T-helper 22 cell (primary cell): Measurements from ENCODE around the gene XIRP2.

Experiments used
- DNase-seq: peaks from one replicate; pipeline ENCODE4 v3.0.0-alpha.2; 2020; ENCODE audit warnings: low read depth

Gene XIRP2

GRCh38 chr2:166888180-166888579, at the start of gene XIRP2:
TSS of gene XIRP2 (plus strand) at chr2:166888480. CDS start at chr2:166903483, 15,003 bp downstream.
- no peak for DNase-seq

- DNase-seq: no peak
Measured at GRCh38 chr2:166841152-166841551, 47.1 kb upstream of the XIRP2 start.

GRCh38 chr2:166841679-166842078, 46.6 kb upstream of the XIRP2 start:
- no peak for DNase-seq

DNA sequence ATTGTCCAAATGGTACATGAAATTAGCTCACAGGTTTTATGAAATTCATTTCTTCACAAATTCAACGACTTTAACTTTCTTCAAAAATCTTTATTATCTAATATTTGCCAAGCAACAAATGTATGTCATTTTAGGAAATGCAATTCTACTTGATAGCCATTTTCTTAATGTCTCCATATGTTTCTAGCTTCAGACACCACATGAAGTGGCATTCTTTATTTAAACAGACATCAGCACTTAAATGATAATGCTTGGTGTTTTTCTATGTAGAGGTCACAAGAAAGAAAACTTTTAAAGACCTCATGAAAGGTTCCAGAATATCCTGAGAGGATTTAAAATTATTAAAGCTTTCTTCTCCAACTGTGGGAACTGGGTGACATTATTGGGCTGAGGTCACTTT, 44.2 kb upstream of the XIRP2 start:
- no peak for DNase-seq

- no peak for DNase-seq
Measured at GRCh38 chr2:166862468-166863132, 25.7 kb upstream of the XIRP2 start.

GRCh38 chr2:166867874-166868514, 20.3 kb upstream of the XIRP2 start:
- no peak for DNase-seq

- DNase-seq: no peak
Measured at GRCh38 chr2:166870346-166870745, 17.9 kb upstream of the XIRP2 start.

- DNase-seq: no peak
Measured at GRCh38 chr2:166881177-166881576, 7.1 kb upstream of the XIRP2 start.

- DNase-seq: no peak
Measured at GRCh38 chr2:166882851-166883250, 5.4 kb upstream of the XIRP2 start.

GRCh38 chr2:166891727-166892126, 3.4 kb downstream of the XIRP2 start:
- DNase-seq: no peak

GRCh38 chr2:166892397-166892796, 4.1 kb downstream of the XIRP2 start:
- DNase-seq: no peak

DNA sequence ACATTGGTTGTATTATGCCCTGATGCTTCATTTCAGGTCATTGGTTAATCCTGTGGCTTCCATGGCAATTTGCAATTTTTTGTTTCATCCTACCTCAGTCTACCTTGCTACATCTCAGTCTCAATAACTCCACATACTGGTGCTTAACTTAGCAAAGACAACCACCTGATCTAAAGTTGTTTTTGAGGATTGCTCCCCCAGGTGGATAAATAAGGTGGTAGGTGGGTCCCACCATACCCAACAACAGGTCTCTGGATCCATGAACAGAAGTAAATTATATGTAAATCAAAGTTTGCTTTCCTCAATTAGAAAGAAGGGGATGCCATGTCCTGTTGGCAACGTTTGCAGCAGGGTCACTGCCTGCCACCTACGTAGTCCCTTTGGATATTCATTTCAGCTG, 7.0 kb downstream of the XIRP2 start:
- DNase-seq: no peak

- DNase-seq: no peak
Measured at GRCh38 chr2:166897666-166898065, 9.4 kb downstream of the XIRP2 start.

DNA sequence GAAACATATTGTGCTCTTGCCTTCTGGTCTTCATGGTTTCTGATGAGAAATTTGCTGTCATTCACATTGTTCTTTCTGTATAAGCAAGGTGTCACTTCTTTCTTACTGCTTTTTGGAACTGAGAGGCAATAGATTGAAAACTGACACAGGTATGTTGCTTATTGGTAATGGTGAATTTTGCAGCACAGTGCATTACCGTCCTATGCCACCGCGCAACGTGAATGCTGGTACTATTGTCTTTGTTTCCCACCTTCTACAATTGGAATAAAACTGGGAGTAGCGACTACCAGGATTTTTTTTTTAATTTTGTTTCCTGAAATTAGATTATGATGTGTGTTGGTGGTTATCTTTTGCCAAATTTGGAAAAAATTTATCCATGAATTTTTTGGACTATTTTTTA, 11.4 kb downstream of the XIRP2 start:
- no peak for DNase-seq

DNA sequence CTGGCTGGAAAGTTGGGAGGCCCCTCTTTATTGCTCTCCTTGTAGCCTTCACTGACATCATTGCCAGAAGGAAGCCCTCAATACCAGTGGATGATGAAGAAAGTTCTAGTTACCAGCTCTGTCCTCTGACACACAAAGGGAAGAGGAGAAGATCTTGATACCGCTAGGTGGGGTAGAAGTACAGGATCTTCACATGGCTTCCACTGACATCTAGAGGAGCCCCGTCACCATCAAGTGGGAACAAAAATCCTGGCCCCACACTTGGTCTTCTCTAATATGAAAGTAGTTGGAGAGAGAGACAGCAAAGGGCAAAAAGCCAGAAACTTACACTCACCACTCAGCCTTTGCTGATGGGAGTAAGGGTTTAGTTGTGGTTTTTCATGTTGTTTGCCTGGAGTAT, 12.4 kb downstream of the XIRP2 start:
- DNase-seq: no peak

GRCh38 chr2:166901336-166901735, 13.1 kb downstream of the XIRP2 start:
- no peak for DNase-seq

DNA sequence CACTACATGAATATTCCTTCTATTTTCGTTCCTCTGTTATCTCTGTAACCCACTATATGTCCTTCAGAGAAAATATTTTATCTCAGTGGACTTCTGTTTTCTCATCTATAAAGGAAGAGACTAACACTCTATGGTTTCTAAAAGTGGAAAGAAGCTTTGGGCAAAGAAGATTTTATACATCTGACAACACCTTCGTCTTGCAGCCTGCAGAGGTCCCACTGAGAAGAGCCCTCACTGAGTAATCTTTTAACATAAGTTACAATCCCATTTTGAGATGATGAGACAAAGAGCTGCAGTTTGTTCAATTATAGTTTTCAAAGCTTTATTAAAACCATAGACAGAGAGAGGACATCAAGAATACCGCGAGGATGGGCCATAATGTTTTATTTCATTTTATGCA, 28.7 kb downstream of the XIRP2 start:
- DNase-seq: no peak

DNA sequence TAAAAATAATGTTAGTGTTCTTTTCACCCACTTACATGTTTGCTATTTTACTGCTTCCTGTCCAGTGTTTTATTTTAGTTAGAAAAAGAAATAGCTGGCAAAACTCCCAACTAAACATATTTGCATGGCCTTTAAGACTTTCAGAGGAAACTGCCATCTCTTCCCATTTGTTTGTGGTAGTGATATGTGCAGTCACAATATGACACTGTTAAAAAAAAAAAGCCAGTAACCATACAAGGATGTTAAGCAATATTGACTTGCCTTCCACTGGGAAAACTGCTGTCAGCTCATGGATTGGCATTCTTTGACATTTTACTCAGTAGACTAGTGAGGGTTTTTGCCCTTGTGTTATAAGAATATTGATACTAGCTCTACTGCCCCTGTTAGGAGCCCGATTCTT, 29.1 kb downstream of the XIRP2 start:
- DNase-seq: no peak

DNA sequence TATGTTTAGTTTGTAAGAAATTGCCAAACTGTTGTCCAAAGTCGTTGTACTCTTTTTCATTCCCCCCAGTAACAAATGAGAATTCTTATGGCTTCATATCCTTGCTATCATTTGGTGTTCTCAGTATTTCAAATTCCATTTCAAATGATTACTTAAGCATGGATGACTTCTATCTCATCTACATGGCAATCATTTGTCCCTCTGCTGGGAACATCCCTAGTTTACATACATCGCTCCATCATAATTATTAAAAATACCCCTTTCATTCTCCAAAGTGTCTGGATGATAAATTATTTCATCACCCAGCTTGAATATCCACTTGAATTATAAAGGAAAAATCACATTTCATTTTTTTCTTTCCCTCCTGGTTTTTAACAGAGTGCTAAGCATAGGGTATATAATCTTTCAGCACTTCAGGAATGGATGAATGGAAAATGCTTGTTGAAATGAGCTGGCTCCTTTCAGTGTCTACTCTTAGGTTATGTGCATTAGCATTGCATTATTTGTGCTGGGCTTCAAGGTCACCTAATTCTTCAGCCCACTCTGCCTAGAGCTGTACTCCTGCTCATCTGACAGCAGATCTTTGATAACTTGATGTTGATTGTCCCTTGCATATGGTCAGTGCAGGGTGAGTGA, 33.1 kb downstream of the XIRP2 start:
- DNase-seq: no peak

GRCh38 chr2:166924967-166925366, 36.7 kb downstream of the XIRP2 start:
- DNase-seq: no peak

DNA sequence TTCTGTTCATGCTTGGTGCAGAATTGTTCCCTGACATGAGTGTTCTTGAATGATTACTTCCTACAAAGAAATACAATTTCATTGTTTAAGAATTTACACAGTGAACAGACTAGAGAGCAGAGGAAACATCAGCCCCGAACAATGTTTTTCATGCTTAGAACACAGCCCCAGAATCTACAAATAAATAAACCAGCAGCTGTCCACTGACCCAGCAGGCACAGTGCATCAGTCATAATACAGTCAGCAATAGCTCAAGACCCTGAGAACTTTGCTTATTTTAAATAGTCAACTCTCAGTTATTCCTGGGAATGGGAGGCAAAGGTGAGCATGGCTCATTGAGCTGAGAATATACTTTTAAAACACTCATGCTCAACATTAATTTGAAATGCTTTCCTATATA, 38.4 kb downstream of the XIRP2 start:
- no peak for DNase-seq

DNA sequence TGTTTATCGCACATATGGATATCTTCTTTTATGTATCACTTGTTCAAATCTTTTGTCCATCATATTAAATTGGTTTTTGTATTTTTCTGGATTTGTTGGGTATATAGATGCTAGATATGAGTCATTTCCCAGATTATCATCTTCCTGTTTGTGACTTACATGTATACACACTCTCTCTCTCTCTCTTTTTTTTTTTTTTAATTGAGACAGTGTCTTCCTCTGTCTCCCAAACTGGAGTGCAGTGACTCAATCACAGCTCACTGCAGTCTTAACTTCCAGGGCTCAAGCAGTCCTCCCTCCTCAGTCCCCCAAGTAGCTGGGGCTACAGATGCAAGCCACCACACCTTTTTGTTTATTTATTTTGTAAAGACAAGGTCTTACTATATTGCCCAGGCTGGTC, 43.8 kb downstream of the XIRP2 start:
- DNase-seq: no peak

DNA sequence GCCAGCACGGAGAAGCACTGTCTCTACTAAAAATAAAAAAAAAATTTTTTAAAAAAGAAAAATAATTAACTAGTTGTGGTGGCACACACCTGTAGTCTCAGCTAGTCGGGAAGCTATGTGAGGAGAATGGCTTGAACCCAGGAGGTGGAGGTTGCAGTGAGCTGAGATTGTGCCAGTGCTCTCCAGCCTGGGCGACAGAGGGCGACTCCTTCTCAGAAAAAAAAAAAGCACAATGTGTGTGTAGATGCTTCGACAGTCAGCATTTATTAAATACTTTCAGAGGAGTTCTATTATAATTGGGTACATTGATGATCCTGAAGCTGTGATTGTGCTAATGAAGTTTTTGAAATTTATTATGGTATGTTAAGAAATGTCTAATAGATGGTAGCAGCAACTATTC, 46.5 kb downstream of the XIRP2 start:
- DNase-seq: no peak

- no peak for DNase-seq
Measured at GRCh38 chr2:166942377-166942776, 54.1 kb downstream of the XIRP2 start.
